OCI-LY1 (cell line): ENCODE data around the gene EPHA2.

Experiments used
- EZH2 ChIP-seq: fragments of 200-600 bp; sonication (generic), shearing (Covaris generic); IDR thresholded peaks from 2 replicates; pipeline ENCODE4 v1.8.0; 2017; ENCODE audit warnings: borderline replicate concordance, mixed run types, mild to moderate bottlenecking, antibody characterized with exemption, low read length, moderate library complexity, mixed read lengths
- TF ChIP-seq, protein P1 (sequence below): fragments of 200-600 bp; sonication (generic), shearing (Covaris generic); IDR thresholded peaks from 2 replicates; pipeline ENCODE4 v1.5.1; 2017; ENCODE audit warnings: mild to moderate bottlenecking, antibody characterized with exemption, low read length, moderate library complexity, mixed read lengths

DNA sequence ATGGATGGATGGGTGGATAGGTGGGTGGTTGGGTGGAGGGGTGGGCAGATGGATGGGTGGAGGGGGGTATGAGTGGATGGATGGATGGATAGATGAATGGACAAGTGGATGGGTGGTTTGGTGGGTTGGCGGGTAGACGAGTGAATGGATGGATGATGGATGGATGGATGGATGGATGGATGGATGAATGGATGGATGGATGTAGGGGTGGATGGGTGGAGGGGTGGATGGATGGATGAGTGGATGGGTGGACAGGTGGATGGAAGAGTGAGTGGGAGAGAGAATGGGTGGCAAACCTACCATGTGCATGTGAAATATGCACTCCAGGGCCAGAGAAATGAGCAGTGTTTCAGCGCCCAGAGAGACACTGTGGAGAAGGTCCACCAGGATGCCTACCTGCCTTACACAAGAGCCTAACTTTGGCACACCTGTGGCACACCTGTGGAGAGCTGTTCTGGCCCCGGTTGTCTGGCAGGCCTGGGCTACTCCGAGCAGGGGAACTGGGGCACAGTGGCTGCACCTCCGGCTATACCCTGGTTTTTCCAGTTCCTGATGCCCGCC lies 12.8 kb downstream of the EPHA2 start:
- TF ChIP-seq, protein P1, sequence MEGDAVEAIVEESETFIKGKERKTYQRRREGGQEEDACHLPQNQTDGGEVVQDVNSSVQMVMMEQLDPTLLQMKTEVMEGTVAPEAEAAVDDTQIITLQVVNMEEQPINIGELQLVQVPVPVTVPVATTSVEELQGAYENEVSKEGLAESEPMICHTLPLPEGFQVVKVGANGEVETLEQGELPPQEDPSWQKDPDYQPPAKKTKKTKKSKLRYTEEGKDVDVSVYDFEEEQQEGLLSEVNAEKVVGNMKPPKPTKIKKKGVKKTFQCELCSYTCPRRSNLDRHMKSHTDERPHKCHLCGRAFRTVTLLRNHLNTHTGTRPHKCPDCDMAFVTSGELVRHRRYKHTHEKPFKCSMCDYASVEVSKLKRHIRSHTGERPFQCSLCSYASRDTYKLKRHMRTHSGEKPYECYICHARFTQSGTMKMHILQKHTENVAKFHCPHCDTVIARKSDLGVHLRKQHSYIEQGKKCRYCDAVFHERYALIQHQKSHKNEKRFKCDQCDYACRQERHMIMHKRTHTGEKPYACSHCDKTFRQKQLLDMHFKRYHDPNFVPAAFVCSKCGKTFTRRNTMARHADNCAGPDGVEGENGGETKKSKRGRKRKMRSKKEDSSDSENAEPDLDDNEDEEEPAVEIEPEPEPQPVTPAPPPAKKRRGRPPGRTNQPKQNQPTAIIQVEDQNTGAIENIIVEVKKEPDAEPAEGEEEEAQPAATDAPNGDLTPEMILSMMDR: no peak
- no peak for TF ChIP-seq EZH2
